Activated CD8-positive, alpha-beta memory T cell treated with anti-CD3 and anti-CD28 coated beads for 4 hours (primary cell): ENCODE data around the gene BTG4.

Source experiments
- DNase-seq, 2 donors: peaks; one replicate each; pipeline ENCODE4 v3.0.0-alpha.2; 2020; ENCODE audit warnings: low read depth in 2 of 2

BTG4 gene

GRCh38 chr11:111512296-111513239 is at the start of gene BTG4:
Gene BTG4 (minus strand): TSS chr11:111512386. CDS start chr11:111498776, 13,610 bp downstream.
- no peak for DNase-seq

- DNase-seq = no peak
Measured at GRCh38 chr11:111561791-111562325, 49.7 kb upstream of the BTG4 start.

- DNase-seq = no peak
Measured at GRCh38 chr11:111561306-111561705, 49.1 kb upstream of the BTG4 start.

GRCh38 chr11:111560800-111561199 is 48.6 kb upstream of the BTG4 start:
- DNase-seq = no peak

- no peak for DNase-seq
Measured at GRCh38 chr11:111559800-111560464, 47.7 kb upstream of the BTG4 start.

GRCh38 chr11:111557425-111558111 is 45.4 kb upstream of the BTG4 start:
- no peak for DNase-seq

- DNase-seq = no peak
Measured at GRCh38 chr11:111555255-111555654, 43.1 kb upstream of the BTG4 start.

- no peak for DNase-seq
Measured at GRCh38 chr11:111554532-111554931, 42.3 kb upstream of the BTG4 start.

GRCh38 chr11:111550258-111550657 is 38.1 kb upstream of the BTG4 start:
- no peak for DNase-seq

- no peak for DNase-seq
Measured at GRCh38 chr11:111549869-111550203, 37.6 kb upstream of the BTG4 start.

- no peak for DNase-seq
Measured at GRCh38 chr11:111549196-111549868, 37.1 kb upstream of the BTG4 start.

- no peak for DNase-seq
Measured at GRCh38 chr11:111548525-111548924, 36.3 kb upstream of the BTG4 start.

- no peak for DNase-seq
Measured at GRCh38 chr11:111542606-111543275, 30.6 kb upstream of the BTG4 start.

GRCh38 chr11:111541254-111542061 is 29.3 kb upstream of the BTG4 start:
- no peak for DNase-seq

- no peak for DNase-seq
Measured at GRCh38 chr11:111540937-111541253, 28.7 kb upstream of the BTG4 start.

GRCh38 chr11:111540114-111540936 is 28.1 kb upstream of the BTG4 start, which contains the start of gene LAYN:
Gene LAYN (plus strand): TSS chr11:111540720. CDS start chr11:111540844, 124 bp downstream.
- peak in 1 of 2 donors; percentile 17 for DNase-seq

GRCh38 chr11:111539426-111540113 is 27.4 kb upstream of the BTG4 start:
- DNase-seq = no peak

GRCh38 chr11:111538407-111539114 is 26.4 kb upstream of the BTG4 start:
- DNase-seq = no peak
